ENCODE results near the gene PAX8.
"Not testable (repeated sequence)": the region's sequence is repeated elsewhere in the genome, so short reads cannot be mapped to it uniquely, and the experiment has no call there.

Gene PAX8

DNA sequence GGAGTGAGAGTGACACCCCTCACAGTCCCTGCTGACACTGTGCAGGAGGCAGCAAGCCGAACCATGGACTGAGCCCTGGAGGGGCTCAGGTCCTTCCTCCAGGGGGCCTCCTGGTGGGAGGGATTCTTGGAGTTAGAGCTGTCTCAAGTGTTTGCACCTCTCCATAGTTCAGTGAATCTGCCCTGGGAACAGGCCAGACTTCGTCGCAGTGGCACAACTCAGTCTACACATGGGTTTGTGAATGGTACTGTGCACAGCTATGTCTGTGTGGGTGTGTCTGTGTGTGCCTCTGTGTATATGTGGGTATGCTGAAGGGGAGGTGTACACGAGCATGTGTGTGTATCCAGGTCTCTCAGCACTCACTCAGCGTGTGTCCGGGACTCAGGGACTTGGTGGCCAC lies 36.4 kb downstream of the PAX8 start:
- Histone ChIP-seq H3K36me3 (ENCODE audit: insufficient read depth, low read length) (no peaks in the 10 kb centered on the region), H3K9me3 (ENCODE audit: control insufficient read depth, insufficient read depth, low read length) (no peaks in the 10 kb centered on the region), H3K4me1 (ENCODE audit: insufficient read depth, low read length) (peaks cover 16% of the 10 kb centered on the region; the same call in 1 of the 2 replicates), H3K9ac (ENCODE audit: low read depth, low read length) (no peak overlapping the region)

GRCh38 chr2:113240915-113241911 lies 37.5 kb downstream of the PAX8 start:
- no peak overlapping the region for H3K9ac ChIP-seq (ENCODE audit: low read depth, low read length)
- no peaks in the 10 kb centered on the region for H3K9me3 ChIP-seq (ENCODE audit: control insufficient read depth, insufficient read depth, low read length)
- H3K36me3 ChIP-seq (ENCODE audit: insufficient read depth, low read length), result no peaks in the 10 kb centered on the region
- peaks cover 16% of the 10 kb centered on the region; the same call in 1 of the 2 replicates for H3K4me1 ChIP-seq (ENCODE audit: insufficient read depth, low read length)

GRCh38 chr2:113240150-113240914 lies 38.4 kb downstream of the PAX8 start:
- Histone ChIP-seq H3K36me3 (ENCODE audit: insufficient read depth, low read length) (no peaks in the 10 kb centered on the region), H3K4me1 (ENCODE audit: insufficient read depth, low read length) (peaks cover 10% of the 10 kb centered on the region; the same call in 1 of the 2 replicates), H3K9me3 (ENCODE audit: control insufficient read depth, insufficient read depth, low read length) (no peaks in the 10 kb centered on the region), H3K9ac (ENCODE audit: low read depth, low read length) (no peak overlapping the region)

- Histone ChIP-seq H3K4me1 (ENCODE audit: insufficient read depth, low read length) (peaks cover 10% of the 10 kb centered on the region; the same call in 1 of the 2 replicates), H3K9ac (ENCODE audit: low read depth, low read length) (no peak overlapping the region), H3K9me3 (ENCODE audit: control insufficient read depth, insufficient read depth, low read length) (no peaks in the 10 kb centered on the region), H3K36me3 (ENCODE audit: insufficient read depth, low read length) (no peaks in the 10 kb centered on the region)
These were observed 39.6 kb downstream of the PAX8 start for GRCh38 chr2:113238871-113239839.

- H3K4me1 ChIP-seq (ENCODE audit: insufficient read depth, low read length), result peaks cover 10% of the 10 kb centered on the region; the same call in 1 of the 2 replicates
- H3K9ac ChIP-seq (ENCODE audit: low read depth, low read length), result no peak overlapping the region
- H3K9me3 ChIP-seq (ENCODE audit: control insufficient read depth, insufficient read depth, low read length), result no peaks in the 10 kb centered on the region
- no peaks in the 10 kb centered on the region for H3K36me3 ChIP-seq (ENCODE audit: insufficient read depth, low read length)
These were observed 41.0 kb downstream of the PAX8 start for GRCh38 chr2:113237604-113238160.

DNA sequence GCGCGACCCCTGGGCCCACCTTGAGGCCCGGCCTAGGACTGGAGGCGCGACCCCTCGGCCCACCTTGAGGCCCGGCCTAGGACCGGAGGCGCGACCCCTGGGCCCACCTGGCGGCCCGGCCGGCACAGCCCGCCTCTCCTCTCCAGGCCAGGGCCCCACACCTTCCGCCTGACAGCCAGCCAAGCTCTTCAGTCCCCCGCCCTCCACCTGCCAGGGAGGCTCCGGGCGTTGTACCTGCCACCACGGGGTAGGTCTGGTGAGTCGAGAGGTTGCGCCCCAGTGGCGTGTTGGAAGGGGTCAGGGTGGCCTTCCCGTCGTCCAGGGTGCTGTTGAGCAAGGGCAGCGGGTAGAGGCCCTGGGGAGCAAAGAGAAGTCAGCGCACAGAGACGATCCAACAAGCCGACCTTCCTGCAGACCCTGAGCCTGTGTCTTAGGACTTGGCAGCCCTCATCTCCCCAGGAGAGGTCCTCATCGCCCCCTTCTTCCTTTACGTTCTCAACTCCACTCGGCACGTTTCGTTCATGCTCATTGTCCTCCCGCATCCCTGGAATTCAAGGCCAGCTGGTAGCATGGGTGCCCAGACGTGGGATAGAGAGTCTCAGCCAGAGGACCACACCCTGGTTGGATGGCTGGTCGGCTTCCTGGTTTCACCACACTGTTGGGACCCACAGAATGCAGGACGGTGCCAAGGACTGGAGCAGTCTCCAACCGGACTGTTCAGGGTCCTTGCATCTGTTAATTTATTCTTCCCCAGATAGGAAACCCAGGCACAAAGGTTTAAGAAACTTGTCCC lies 42.2 kb downstream of the PAX8 start:
- H3K36me3 ChIP-seq (ENCODE audit: insufficient read depth, low read length), result no peaks in the 10 kb centered on the region
- H3K9ac ChIP-seq (ENCODE audit: low read depth, low read length), result no peak overlapping the region
- no peaks in the 10 kb centered on the region for H3K9me3 ChIP-seq (ENCODE audit: control insufficient read depth, insufficient read depth, low read length)
- peaks cover 10% of the 10 kb centered on the region; the same call in 1 of the 2 replicates for H3K4me1 ChIP-seq (ENCODE audit: insufficient read depth, low read length)

GRCh38 chr2:113235347-113236226 lies 43.1 kb downstream of the PAX8 start:
- not testable (repeated sequence) for H3K9me3 ChIP-seq (ENCODE audit: control insufficient read depth, insufficient read depth, low read length); H3K36me3 ChIP-seq (ENCODE audit: insufficient read depth, low read length); H3K4me1 ChIP-seq (ENCODE audit: insufficient read depth, low read length); H3K9ac ChIP-seq (ENCODE audit: low read depth, low read length)

- Histone ChIP-seq H3K4me1 (ENCODE audit: insufficient read depth, low read length) (no peaks in the 10 kb centered on the region), H3K9ac (ENCODE audit: low read depth, low read length) (no peak overlapping the region), H3K36me3 (ENCODE audit: insufficient read depth, low read length) (0 out of 2 replicates have a peak, but pooled peaks cover 3% of the 10 kb centered on the region), H3K9me3 (ENCODE audit: control insufficient read depth, insufficient read depth, low read length) (no peaks in the 10 kb centered on the region)
These were observed 43.9 kb downstream of the PAX8 start for GRCh38 chr2:113234721-113235346.

DNA sequence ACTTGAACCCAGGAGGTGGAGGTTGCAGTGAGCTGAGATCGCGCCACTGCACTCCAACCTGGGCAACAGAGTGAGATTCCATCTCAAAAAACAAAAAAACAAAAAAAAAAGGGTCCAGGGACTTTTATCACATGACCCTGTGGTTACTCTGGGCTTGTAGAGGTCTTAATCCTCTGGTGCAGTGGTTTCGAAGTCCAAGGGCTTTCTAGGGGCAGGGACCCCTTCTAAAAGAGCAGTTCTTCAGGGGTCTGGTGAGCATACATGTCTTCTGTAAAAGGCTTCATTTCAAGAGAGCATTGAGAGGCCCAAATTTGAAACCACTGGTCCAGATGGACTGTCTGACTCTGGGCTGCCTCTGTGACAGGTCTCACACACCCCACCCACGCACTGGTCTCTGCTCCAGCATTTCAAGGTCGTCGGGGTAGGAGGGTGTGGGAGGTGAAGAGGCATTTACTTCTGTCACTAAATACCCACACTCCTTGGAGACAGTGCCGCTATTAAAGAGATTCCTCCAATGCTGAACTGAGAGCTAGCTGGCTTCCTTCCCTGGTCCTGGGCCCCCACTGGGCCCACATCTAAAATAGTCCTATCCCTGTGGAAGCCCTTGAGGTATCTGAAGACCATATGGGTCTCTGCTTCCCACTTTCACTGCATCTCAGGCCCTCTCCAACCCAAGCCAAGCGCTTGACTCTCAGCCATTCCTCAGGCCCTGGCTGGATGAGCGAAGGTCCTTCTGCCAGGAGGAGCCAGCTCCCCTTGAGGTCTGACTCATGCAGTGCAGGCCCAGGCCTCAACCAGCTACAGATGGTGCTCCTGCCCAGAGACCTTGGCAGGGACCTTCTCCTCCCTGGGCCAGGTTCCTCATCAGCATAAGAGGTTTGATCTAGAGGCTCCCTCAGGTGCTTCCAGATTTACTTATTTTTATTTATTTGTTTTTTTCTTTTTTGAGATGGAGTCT lies 44.8 kb downstream of the PAX8 start:
- Histone ChIP-seq H3K9me3 (ENCODE audit: control insufficient read depth, insufficient read depth, low read length) (no peaks in the 10 kb centered on the region), H3K9ac (ENCODE audit: low read depth, low read length) (no peak overlapping the region), H3K36me3 (ENCODE audit: insufficient read depth, low read length) (0 out of 2 replicates have a peak, but pooled peaks cover 3% of the 10 kb centered on the region), H3K4me1 (ENCODE audit: insufficient read depth, low read length) (0 out of 2 replicates have a peak, but pooled peaks cover 5% of the 10 kb centered on the region)

- Histone ChIP-seq H3K9ac (ENCODE audit: low read depth, low read length) (no peak overlapping the region), H3K9me3 (ENCODE audit: control insufficient read depth, insufficient read depth, low read length) (no peaks in the 10 kb centered on the region), H3K36me3 (ENCODE audit: insufficient read depth, low read length) (0 out of 2 replicates have a peak, but pooled peaks cover 3% of the 10 kb centered on the region), H3K4me1 (ENCODE audit: insufficient read depth, low read length) (0 out of 2 replicates have a peak, but pooled peaks cover 5% of the 10 kb centered on the region)
These were observed 46.0 kb downstream of the PAX8 start for GRCh38 chr2:113232740-113233139.

GRCh38 chr2:113232123-113232522 lies 46.6 kb downstream of the PAX8 start:
- no peak overlapping the region for H3K9ac ChIP-seq (ENCODE audit: low read depth, low read length)

More at GRCh38 chr2:113232123-113232522, 46.6 kb downstream of the PAX8 start:
- H3K4me1 ChIP-seq (ENCODE audit: insufficient read depth, low read length), result 0 out of 2 replicates have a peak, but pooled peaks cover 5% of the 10 kb centered on the region
- 0 out of 2 replicates have a peak, but pooled peaks cover 3% of the 10 kb centered on the region for H3K36me3 ChIP-seq (ENCODE audit: insufficient read depth, low read length)
- H3K9me3 ChIP-seq (ENCODE audit: control insufficient read depth, insufficient read depth, low read length), result no peaks in the 10 kb centered on the region
